HPDE6-E6E7 (cell line): ENCODE data around the gene CDH23.

Experiments
- DNase-seq: peaks from one replicate; pipeline ENCODE4 v3.0.0; 2011; ENCODE audit warnings: missing footprints; ENCODE audit errors: extremely low spot score

Gene CDH23

GRCh38 chr10:71466330-71466729 is 69.6 kb downstream of the CDH23 start:
- no peak for DNase-seq

GRCh38 chr10:71467161-71467560 is 70.4 kb downstream of the CDH23 start:
- DNase-seq, result no peak

- no peak for DNase-seq
These were observed 71.0 kb downstream of the CDH23 start for GRCh38 chr10:71467569-71468362.

- DNase-seq, result no peak
These were observed 71.8 kb downstream of the CDH23 start for GRCh38 chr10:71468363-71469094.

GRCh38 chr10:71471006-71471405 is 74.3 kb downstream of the CDH23 start:
- no peak for DNase-seq

- no peak for DNase-seq
These were observed 75.2 kb downstream of the CDH23 start for GRCh38 chr10:71471957-71472365.

GRCh38 chr10:71472466-71472865 is 75.7 kb downstream of the CDH23 start:
- DNase-seq, result no peak

- DNase-seq, result no peak
These were observed 76.2 kb downstream of the CDH23 start for GRCh38 chr10:71472912-71473311.

GRCh38 chr10:71473671-71474599 is 77.2 kb downstream of the CDH23 start:
- no peak for DNase-seq

GRCh38 chr10:71474702-71475242 is 78.1 kb downstream of the CDH23 start:
- DNase-seq, result no peak

GRCh38 chr10:71475243-71475871 is 78.6 kb downstream of the CDH23 start:
- no peak for DNase-seq

GRCh38 chr10:71476228-71477011 is 79.7 kb downstream of the CDH23 start:
- no peak for DNase-seq

- DNase-seq, result no peak
These were observed 81.5 kb downstream of the CDH23 start for GRCh38 chr10:71478173-71478572.

GRCh38 chr10:71478813-71479365 is 82.2 kb downstream of the CDH23 start:
- DNase-seq, result no peak

- DNase-seq, result no peak
These were observed 83.1 kb downstream of the CDH23 start for GRCh38 chr10:71479831-71480230.

GRCh38 chr10:71480662-71481061 is 83.9 kb downstream of the CDH23 start:
- no peak for DNase-seq

- no peak for DNase-seq
These were observed 85.2 kb downstream of the CDH23 start for GRCh38 chr10:71481746-71482410.

- no peak for DNase-seq
These were observed 85.9 kb downstream of the CDH23 start for GRCh38 chr10:71482620-71483019.

- DNase-seq, result no peak
These were observed 86.4 kb downstream of the CDH23 start for GRCh38 chr10:71483135-71483534.
